Activated naive CD4-positive, alpha-beta T cell treated with anti-CD3 and anti-CD28 coated beads for 36 hours (primary cell): Measurements from ENCODE around the gene CCDC90B. TPM values are rescaled to one million over a fixed set of nuclear protein-coding genes. Genes with fewer than 3 reads are reported as not detected.

Source experiments
- CTCF ChIA-PET: fragments of 350-600 bp; sonication (Branson Sonifier 250); formaldehyde crosslinking; loops from one replicate; lab custom pipeline; 2021; ENCODE audit warnings: antibody characterized with exemption; lab: Charles Lee
- DNase-seq: peaks from one replicate; pipeline ENCODE4 v3.0.0-alpha.2; 2020
- H3K27ac Mint-ChIP-seq: one replicate; pipeline ENCODE4 v1.8.0; 2021; ENCODE audit warnings: mild to moderate bottlenecking, mixed read lengths
- H3K27me3 Mint-ChIP-seq: one replicate; pipeline ENCODE4 v1.8.0; 2021; ENCODE audit warnings: low read depth, mixed read lengths
- H3K36me3 Mint-ChIP-seq: one replicate; pipeline ENCODE4 v1.8.0; 2021; ENCODE audit warnings: low read depth, mixed read lengths
- H3K4me1 Mint-ChIP-seq: one replicate; pipeline ENCODE4 v1.8.0; 2021; ENCODE audit warnings: low read depth, mixed read lengths
- H3K4me3 Mint-ChIP-seq: one replicate; pipeline ENCODE4 v1.8.0; 2021; ENCODE audit warnings: mild to moderate bottlenecking, moderate library complexity, mixed read lengths
- H3K9me3 Mint-ChIP-seq: one replicate; pipeline ENCODE4 v1.8.0; 2021; ENCODE audit warnings: mixed read lengths
- intact Hi-C: fragments of 100-400 bp; cut with micrococcal nuclease; formaldehyde crosslinking; loops from one replicate; pipeline ENCODE4 v1.15.1; 2023
- total RNA-seq, 2 experiments: library from RNA; stranded (reverse); gene quantifications; one replicate each; pipeline ENCODE4 v1.2.3, GENCODE V29; 2021

Gene CCDC90B
- total RNA-seq, 2 experiments from 2014 or later: 28.2 to 29.5 TPM

- Mint-ChIP-seq H3K27me3 (no peaks in the 10 kb centered on the region), H3K9me3 (no peaks in the 10 kb centered on the region), H3K4me3 (no peak overlapping the region), H3K4me1 (no peaks in the 10 kb centered on the region), H3K36me3 (peaks cover 2% of the 10 kb centered on the region), H3K27ac (no peak overlapping the region)
- intact Hi-C loops: no loop called here
- no peak for DNase-seq
- CTCF ChIA-PET: interaction anchor here (0.6 kb wide), 1 partner anchor 389 kb away, joined by 5 read pairs; no protein-coding TSS in a partner anchor
Observed at GRCh38 chr11:83256602-83257340, 29.4 kb downstream of the CCDC90B start.

DNA sequence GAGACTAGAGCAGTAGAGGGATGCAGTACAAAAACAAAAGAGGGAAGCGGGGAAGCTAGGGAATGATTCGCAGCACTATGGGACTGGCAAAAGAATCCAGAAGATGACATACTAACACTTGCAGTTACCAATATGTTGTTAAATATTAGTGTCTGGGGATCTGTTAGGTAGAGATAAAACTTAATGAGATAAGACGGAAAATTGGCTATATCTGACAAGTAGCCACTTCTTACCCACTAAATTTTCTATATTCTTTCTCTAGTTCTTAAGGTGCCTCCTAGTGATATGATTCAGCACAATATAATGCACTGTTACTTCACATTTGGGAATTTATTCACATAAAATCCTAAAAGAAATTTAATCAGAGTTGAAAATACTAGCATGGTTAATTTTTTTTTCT, 30.8 kb downstream of the CCDC90B start:
- no peaks in the 10 kb centered on the region for H3K4me1 Mint-ChIP-seq
- H3K36me3 Mint-ChIP-seq: peaks cover 2% of the 10 kb centered on the region
- no peak overlapping the region for H3K4me3 Mint-ChIP-seq
- no peaks in the 10 kb centered on the region for H3K9me3 Mint-ChIP-seq
- H3K27me3 Mint-ChIP-seq: no peaks in the 10 kb centered on the region
- H3K27ac Mint-ChIP-seq: no peak overlapping the region
- DNase-seq: no peak
- intact Hi-C loops: no loop called here
- CTCF ChIA-PET: interaction anchor here (0.9 kb wide), 1 partner anchor 121 kb away, joined by 3 read pairs; no protein-coding TSS in a partner anchor

GRCh38 chr11:83252941-83253340, 33.2 kb downstream of the CCDC90B start:
- Mint-ChIP-seq H3K27ac (no peak overlapping the region), H3K4me1 (no peaks in the 10 kb centered on the region), H3K27me3 (no peaks in the 10 kb centered on the region), H3K36me3 (peaks cover 2% of the 10 kb centered on the region), H3K9me3 (no peaks in the 10 kb centered on the region), H3K4me3 (no peak overlapping the region)
- CTCF ChIA-PET: interaction anchor here (0.5 to 1.5 kb wide), 2 partner anchors 15 to 385 kb away, joined by 3 to 7 read pairs; no protein-coding TSS in a partner anchor
- intact Hi-C loops: loop anchor here (1.0 kb wide), 2 partner anchors 10 to 33 kb away; partner anchors contain the start of gene CCDC90B
- DNase-seq: no peak

GRCh38 chr11:83252266-83252665, 33.9 kb downstream of the CCDC90B start:
- intact Hi-C loops: loop anchor here (1.0 kb wide), 1 partner anchor 11 kb away; no protein-coding TSS in a partner anchor
- DNase-seq: no peak
- H3K9me3 Mint-ChIP-seq: no peaks in the 10 kb centered on the region
- H3K4me3 Mint-ChIP-seq: no peak overlapping the region
- CTCF ChIA-PET: interaction anchor here (0.5 to 1.5 kb wide), 2 partner anchors 16 to 385 kb away, joined by 3 to 7 read pairs; no protein-coding TSS in a partner anchor
- peaks cover 2% of the 10 kb centered on the region for H3K36me3 Mint-ChIP-seq
- H3K27ac Mint-ChIP-seq: no peak overlapping the region
- H3K4me1 Mint-ChIP-seq: no peaks in the 10 kb centered on the region
- no peaks in the 10 kb centered on the region for H3K27me3 Mint-ChIP-seq

- CTCF ChIA-PET: interaction anchor here (0.5 to 4.7 kb wide), 47 partner anchors 8 to 597 kb away, joined by 3 to 51 read pairs (median 4); partner anchors contain the start of genes DDIAS, PCF11 and PRCP
- H3K9me3 Mint-ChIP-seq: no peaks in the 10 kb centered on the region
- H3K27me3 Mint-ChIP-seq: no peaks in the 10 kb centered on the region
- H3K4me3 Mint-ChIP-seq: no peak overlapping the region
- intact Hi-C loops: loop anchor here (1.0 to 2.0 kb wide), 7 partner anchors 55 to 532 kb away; no protein-coding TSS in a partner anchor
- H3K36me3 Mint-ChIP-seq: no peaks in the 10 kb centered on the region
- peak; percentile 30 for DNase-seq
- H3K27ac Mint-ChIP-seq: no peak overlapping the region
- H3K4me1 Mint-ChIP-seq: no peaks in the 10 kb centered on the region
Observed at GRCh38 chr11:83249972-83250593, 36.1 kb downstream of the CCDC90B start.

GRCh38 chr11:83249445-83249844, 36.7 kb downstream of the CCDC90B start:
- Mint-ChIP-seq H3K27ac (no peak overlapping the region), H3K4me1 (no peaks in the 10 kb centered on the region), H3K36me3 (no peaks in the 10 kb centered on the region), H3K9me3 (no peaks in the 10 kb centered on the region), H3K27me3 (no peaks in the 10 kb centered on the region), H3K4me3 (no peak overlapping the region)
- intact Hi-C loops: no loop called here
- no peak for DNase-seq
- CTCF ChIA-PET: interaction anchor here (0.5 to 4.7 kb wide), 44 partner anchors 9 to 1600 kb away, joined by 3 to 51 read pairs (median 4); partner anchors contain the start of genes DDIAS, PCF11 and PRCP

DNA sequence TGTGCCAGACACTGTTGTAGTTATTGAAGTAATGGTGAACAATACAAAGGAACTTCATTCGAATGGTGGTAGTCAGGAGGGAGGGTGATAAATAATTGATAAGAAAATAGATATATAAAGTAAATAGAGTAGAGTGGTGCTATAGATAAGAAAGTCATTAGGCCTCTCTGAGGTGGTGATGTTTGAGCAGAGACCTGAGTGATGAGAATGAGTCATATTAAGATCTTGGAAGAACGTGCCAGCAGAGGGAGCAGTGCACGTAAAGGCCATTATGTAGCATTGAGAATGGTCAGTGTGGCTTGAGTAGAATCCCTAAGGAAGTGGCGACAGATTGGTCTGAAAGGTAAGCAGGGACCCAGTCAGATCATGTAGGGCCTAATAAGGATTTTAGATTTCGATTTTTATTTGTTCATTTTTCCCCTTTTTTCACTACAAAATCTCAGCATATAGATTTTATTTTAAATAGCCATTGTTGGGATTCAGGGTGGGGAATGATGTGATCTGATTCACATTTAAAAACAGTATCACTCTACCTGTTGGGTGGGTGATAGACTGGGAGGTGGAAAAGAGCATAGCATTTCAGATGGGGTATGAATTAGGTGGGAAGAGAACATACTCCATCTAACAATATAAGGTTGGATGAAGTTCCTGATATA, 44.7 kb downstream of the CCDC90B start:
- Mint-ChIP-seq H3K9me3 (no peaks in the 10 kb centered on the region), H3K4me1 (no peaks in the 10 kb centered on the region), H3K36me3 (no peaks in the 10 kb centered on the region), H3K4me3 (no peak overlapping the region), H3K27me3 (no peaks in the 10 kb centered on the region), H3K27ac (no peak overlapping the region)
- CTCF ChIA-PET: interaction anchor here (0.6 kb wide), 1 partner anchor 9 kb away, joined by 3 read pairs; no protein-coding TSS in a partner anchor
- peak; percentile 30 for DNase-seq
- intact Hi-C loops: loop anchor here (2.0 kb wide), 1 partner anchor 575 kb away; no protein-coding TSS in a partner anchor

- no peak for DNase-seq
- Mint-ChIP-seq H3K9me3 (no peaks in the 10 kb centered on the region), H3K4me1 (no peaks in the 10 kb centered on the region), H3K4me3 (no peak overlapping the region), H3K27ac (no peak overlapping the region), H3K27me3 (no peaks in the 10 kb centered on the region), H3K36me3 (no peaks in the 10 kb centered on the region)
- CTCF ChIA-PET: interaction anchor here (0.6 to 3.0 kb wide), 2 partner anchors 10 to 12 kb away, joined by 3 to 11 read pairs; no protein-coding TSS in a partner anchor
- intact Hi-C loops: no loop called here
Observed at GRCh38 chr11:83238111-83238510, 48.1 kb downstream of the CCDC90B start.

DNA sequence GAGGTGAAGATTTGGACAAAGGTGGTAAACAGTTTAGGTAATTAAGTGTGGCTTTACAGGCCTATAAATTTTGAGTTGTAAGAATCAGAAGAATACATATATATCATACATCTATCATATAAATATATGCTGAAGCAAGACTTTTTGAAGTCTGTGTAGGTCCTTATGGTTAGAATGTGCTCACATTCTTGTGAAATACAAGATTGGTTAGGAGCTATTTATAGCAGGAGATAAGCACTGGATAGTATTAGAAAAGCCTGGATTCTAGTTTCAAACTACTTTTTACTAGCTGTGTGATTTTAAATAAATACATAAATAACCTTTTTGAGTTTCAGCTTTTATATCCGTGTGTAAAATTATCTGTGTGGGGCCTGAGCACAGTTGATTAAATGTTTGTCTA, 50.3 kb downstream of the CCDC90B start:
- H3K4me1 Mint-ChIP-seq: no peaks in the 10 kb centered on the region
- H3K9me3 Mint-ChIP-seq: no peaks in the 10 kb centered on the region
- H3K4me3 Mint-ChIP-seq: no peak overlapping the region
- H3K36me3 Mint-ChIP-seq: no peaks in the 10 kb centered on the region
- no peak overlapping the region for H3K27ac Mint-ChIP-seq
- H3K27me3 Mint-ChIP-seq: no peaks in the 10 kb centered on the region
- CTCF ChIA-PET: interaction anchor here (0.5 to 2.2 kb wide), 3 partner anchors 14 to 487 kb away, joined by 3 to 9 read pairs (median 4); no protein-coding TSS in a partner anchor
- intact Hi-C loops: no loop called here
- DNase-seq: no peak

DNA sequence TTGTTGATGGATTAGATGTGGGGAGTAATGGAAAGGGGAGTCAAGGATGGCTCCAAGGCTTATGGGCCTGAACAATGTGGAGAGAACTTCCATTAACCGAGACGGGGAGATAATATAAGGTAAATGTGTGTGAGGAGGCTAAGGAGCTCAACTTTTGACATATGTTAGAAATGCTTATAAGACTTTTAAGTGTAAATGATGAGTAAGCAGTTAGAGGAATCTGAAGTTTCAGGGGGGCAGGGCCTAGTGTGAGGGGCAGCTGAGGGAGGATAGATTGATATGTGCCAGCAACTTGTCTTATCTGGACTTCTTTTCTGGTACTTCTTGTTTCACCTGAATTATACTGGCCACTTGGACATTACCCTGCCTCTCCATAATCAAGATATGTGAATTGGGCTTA, 62.7 kb downstream of the CCDC90B start:
- Mint-ChIP-seq H3K36me3 (no peaks in the 10 kb centered on the region), H3K4me1 (no peaks in the 10 kb centered on the region), H3K9me3 (no peaks in the 10 kb centered on the region), H3K4me3 (no peak overlapping the region), H3K27me3 (no peaks in the 10 kb centered on the region), H3K27ac (no peak overlapping the region)
- DNase-seq: no peak
- CTCF ChIA-PET: interaction anchor here (0.6 to 2.4 kb wide), 3 partner anchors 26 to 356 kb away, joined by 3 to 8 read pairs (median 5); no protein-coding TSS in a partner anchor
- intact Hi-C loops: no loop called here

GRCh38 chr11:83222499-83222898, 63.7 kb downstream of the CCDC90B start:
- Mint-ChIP-seq H3K36me3 (no peaks in the 10 kb centered on the region), H3K27me3 (no peaks in the 10 kb centered on the region), H3K4me3 (no peak overlapping the region), H3K4me1 (no peaks in the 10 kb centered on the region), H3K9me3 (no peaks in the 10 kb centered on the region), H3K27ac (no peak overlapping the region)
- CTCF ChIA-PET: interaction anchor here (1.9 to 2.4 kb wide), 2 partner anchors 27 to 29 kb away, joined by 5 to 8 read pairs; no protein-coding TSS in a partner anchor
- DNase-seq: no peak
- intact Hi-C loops: no loop called here

- Mint-ChIP-seq H3K27ac (no peak overlapping the region), H3K4me3 (no peak overlapping the region), H3K4me1 (no peaks in the 10 kb centered on the region), H3K9me3 (no peaks in the 10 kb centered on the region), H3K36me3 (no peaks in the 10 kb centered on the region), H3K27me3 (no peaks in the 10 kb centered on the region)
- intact Hi-C loops: no loop called here
- CTCF ChIA-PET: no interaction called here
- DNase-seq: no peak
Observed at GRCh38 chr11:83221694-83222093, 64.5 kb downstream of the CCDC90B start.
